Nephron (organoid): Measurements from ENCODE around the gene VPS39.

Source experiments
- H3K27ac Mint-ChIP-seq, 3 experiments: 2 replicates each; pipeline ENCODE4 v1.8.0; 2020; ENCODE audit warnings: mixed read lengths in 3 of 3, mild to moderate bottlenecking in 2 of 3, moderate library complexity in 1 of 3
- H3K27me3 Mint-ChIP-seq: 2 replicates; pipeline ENCODE4 v1.8.0; 2021; ENCODE audit warnings: low read depth, mild to moderate bottlenecking, moderate library complexity, mixed read lengths
- H3K36me3 Mint-ChIP-seq: 2 replicates; pipeline ENCODE4 v1.8.0; 2020; ENCODE audit warnings: low read depth, mixed read lengths
- H3K4me1 Mint-ChIP-seq: 2 replicates; pipeline ENCODE4 v1.8.0; 2020; ENCODE audit warnings: mixed read lengths
- H3K4me3 Mint-ChIP-seq, 3 experiments: 2 replicates each; pipeline ENCODE4 v1.8.0; 2020; ENCODE audit warnings: mild to moderate bottlenecking in 3 of 3, mixed read lengths in 3 of 3, moderate library complexity in 2 of 3
- H3K9me3 Mint-ChIP-seq: 2 replicates; pipeline ENCODE4 v1.8.0; 2020; ENCODE audit warnings: mixed read lengths
- CTCF ChIP-seq, 3 experiments: fragments of 200-600 bp; sonication (generic); IDR thresholded peaks; one replicate each; pipeline ENCODE4 v1.5.0; 2021; ENCODE audit warnings: antibody characterized with exemption in 3 of 3; ENCODE audit not compliant: unreplicated experiment in 3 of 3

The VPS39 gene

GRCh38 chr15:42184736-42185135, 23.4 kb downstream of the VPS39 start:
- Mint-ChIP-seq H3K36me3 (peaks cover 73% of the 10 kb centered on the region), H3K4me1 (no peaks in the 10 kb centered on the region), H3K27ac (no peak overlapping the region), H3K9me3 (no peaks in the 10 kb centered on the region), H3K27me3 (no peaks in the 10 kb centered on the region), H3K4me3 (no peak overlapping the region)
- TF ChIP-seq CTCF (IDR thresholded peaks at IDR 0.05; ENCODE audit: unreplicated experiment in 3 of 3), result no peak

- Mint-ChIP-seq H3K4me1 (no peaks in the 10 kb centered on the region), H3K9me3 (no peaks in the 10 kb centered on the region), H3K27ac (no peak overlapping the region), H3K4me3 (no peak overlapping the region), H3K27me3 (no peaks in the 10 kb centered on the region), H3K36me3 (peaks cover 74% of the 10 kb centered on the region)
- no peak for TF ChIP-seq CTCF (IDR thresholded peaks at IDR 0.05; ENCODE audit: unreplicated experiment in 3 of 3)
Measured at GRCh38 chr15:42184296-42184695, 23.8 kb downstream of the VPS39 start.

DNA sequence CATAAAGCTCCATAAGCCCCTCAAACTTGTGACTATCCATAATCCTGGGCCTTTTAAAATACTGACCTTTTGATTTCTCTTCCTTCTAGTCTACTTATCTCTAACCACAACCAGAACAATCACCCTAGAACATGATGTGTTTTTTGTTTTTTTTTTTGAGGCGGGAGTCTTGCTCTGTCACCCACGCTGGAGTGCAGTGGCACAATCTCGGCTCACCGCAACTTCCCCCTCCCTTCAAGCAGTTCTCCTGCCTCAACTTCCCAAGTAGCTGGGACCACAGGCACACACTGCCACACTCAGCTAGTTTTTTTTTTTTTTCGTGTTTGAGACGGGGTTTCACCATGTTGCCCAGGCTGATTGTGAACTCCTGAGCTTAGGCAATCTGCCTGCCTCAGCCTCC, 25.1 kb downstream of the VPS39 start:
- H3K4me3 Mint-ChIP-seq, result no peak overlapping the region
- H3K9me3 Mint-ChIP-seq, result no peaks in the 10 kb centered on the region
- no peaks in the 10 kb centered on the region for H3K27me3 Mint-ChIP-seq
- no peak for TF ChIP-seq CTCF (IDR thresholded peaks at IDR 0.05; ENCODE audit: unreplicated experiment in 3 of 3)
- no peaks in the 10 kb centered on the region for H3K4me1 Mint-ChIP-seq
- no peak overlapping the region for H3K27ac Mint-ChIP-seq
- peaks cover 71% of the 10 kb centered on the region for H3K36me3 Mint-ChIP-seq

- H3K27ac Mint-ChIP-seq, result no peak overlapping the region
- H3K4me3 Mint-ChIP-seq, result no peak overlapping the region
- no peaks in the 10 kb centered on the region for H3K4me1 Mint-ChIP-seq
- H3K36me3 Mint-ChIP-seq, result peaks cover 69% of the 10 kb centered on the region
- TF ChIP-seq CTCF (IDR thresholded peaks at IDR 0.05; ENCODE audit: unreplicated experiment in 3 of 3), result no peak
- H3K27me3 Mint-ChIP-seq, result no peaks in the 10 kb centered on the region
- no peaks in the 10 kb centered on the region for H3K9me3 Mint-ChIP-seq
Measured at GRCh38 chr15:42182328-42182886, 25.7 kb downstream of the VPS39 start.

DNA sequence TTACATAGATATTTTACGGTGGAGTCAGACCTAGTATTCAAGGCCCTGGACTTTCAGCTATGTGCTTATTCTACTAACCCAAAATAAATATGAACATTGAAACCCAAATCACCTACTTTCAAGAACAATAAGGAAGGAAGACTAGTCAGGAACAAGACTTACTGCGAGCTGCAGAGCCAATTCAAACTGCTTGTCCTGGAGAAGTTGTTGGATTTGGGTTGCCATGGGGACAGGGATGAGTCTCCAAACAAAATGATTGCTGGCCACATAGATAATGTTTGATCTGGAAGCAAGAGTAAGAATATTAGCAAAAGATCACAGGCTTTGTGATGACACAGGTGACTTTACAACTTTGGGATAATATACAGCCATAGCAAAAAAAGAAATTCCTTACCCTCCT, 30.0 kb downstream of the VPS39 start:
- Mint-ChIP-seq H3K4me1 (no peaks in the 10 kb centered on the region), H3K9me3 (no peaks in the 10 kb centered on the region), H3K27me3 (no peaks in the 10 kb centered on the region), H3K36me3 (peaks cover 64% of the 10 kb centered on the region), H3K4me3 (no peak overlapping the region), H3K27ac (no peak overlapping the region)
- TF ChIP-seq CTCF (IDR thresholded peaks at IDR 0.05; ENCODE audit: unreplicated experiment in 3 of 3), result no peak

DNA sequence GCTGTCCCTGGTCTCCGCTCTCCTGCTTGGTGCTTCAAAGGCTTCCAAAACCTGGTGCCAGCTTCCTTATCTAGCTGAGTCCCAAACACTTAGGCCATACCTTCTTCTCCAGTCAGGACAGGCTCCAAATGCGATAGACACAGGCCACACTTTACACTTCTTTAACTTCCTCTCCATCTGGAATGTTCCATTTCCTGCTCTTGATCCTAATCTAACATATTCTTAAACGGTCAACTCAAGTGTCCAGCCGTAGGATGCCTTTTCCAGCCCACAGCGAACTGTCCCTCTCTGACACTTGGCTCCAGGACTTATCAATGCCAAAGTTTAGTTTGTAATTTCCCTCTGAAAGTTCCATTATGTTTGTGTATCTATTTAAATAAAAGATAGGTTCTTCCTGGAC, 32.4 kb downstream of the VPS39 start:
- Mint-ChIP-seq H3K4me1 (no peaks in the 10 kb centered on the region), H3K27me3 (no peaks in the 10 kb centered on the region), H3K36me3 (peaks cover 72% of the 10 kb centered on the region), H3K27ac (no peak overlapping the region), H3K9me3 (no peaks in the 10 kb centered on the region), H3K4me3 (no peak overlapping the region)
- no peak for TF ChIP-seq CTCF (IDR thresholded peaks at IDR 0.05; ENCODE audit: unreplicated experiment in 3 of 3)
